ENCODE data around the gene AK8. TPM values are rescaled to one million over a fixed set of nuclear protein-coding genes. Genes with fewer than 3 reads are reported as not detected.

Gene AK8
- total and polyA plus RNA-seq, 9 of the 15 experiments (the other 6 are each of a cell fraction or from before 2014, with no cell fraction given), result 0.06 to 0.37 TPM; not detected in 7

GRCh38 chr9:132694144-132694543 lies 183.9 kb downstream of the AK8 start (continued):
- TF ChIP-seq STAT6 (CRISPR knock-in tag; IDR thresholded peaks at IDR 0.05), result no peak
- TF ChIP-seq SETDB1 (IDR thresholded peaks at IDR 0.05; ENCODE audit: low read length), result no peak
- TF ChIP-seq ZNF41 (CRISPR knock-in tag; conservative IDR thresholded peaks at IDR 0.05), result no peak
- TF ChIP-seq ATF1 (CRISPR knock-in tag; IDR thresholded peaks at IDR 0.05), result no peak
- no peak for TF ChIP-seq ATF1 (tag; IDR thresholded peaks at IDR 0.05)
- TF ChIP-seq PRDM10 (IDR thresholded peaks at IDR 0.05; ENCODE audit: partially characterized antibody), result no peak
- no peak for TF ChIP-seq ZHX1 (conservative IDR thresholded peaks at IDR 0.05; ENCODE audit: low read length)
- TF ChIP-seq RREB1 (CRISPR knock-in tag; IDR thresholded peaks at IDR 0.05), result no peak

Data from K562 (cell line).